IPS-15b (cell line): ENCODE results near the gene PAFAH1B2.

Experiments used
- H3K27me3 ChIP-seq: one replicate; pipeline ENCODE4 v1.6.1; 2013; ENCODE audit warnings: low read length; ENCODE audit not compliant: control insufficient read depth, insufficient read depth
- H3K36me3 ChIP-seq: one replicate; pipeline ENCODE4 v1.6.1; 2013; ENCODE audit warnings: low read length; ENCODE audit not compliant: control insufficient read depth, insufficient read depth
- H3K4me1 ChIP-seq: one replicate; pipeline ENCODE4 v1.6.1; 2013; ENCODE audit warnings: mild to moderate bottlenecking, low read length; ENCODE audit not compliant: control insufficient read depth, insufficient read depth
- H3K4me3 ChIP-seq: one replicate; pipeline ENCODE4 v1.5.1; 2013; ENCODE audit warnings: low read depth, low read length
- H3K9ac ChIP-seq: one replicate; pipeline ENCODE4 v1.6.1; 2013; ENCODE audit warnings: low read depth, mild to moderate bottlenecking, low read length
- H3K9me3 ChIP-seq: one replicate; pipeline ENCODE4 v1.6.1; 2013; ENCODE audit warnings: mild to moderate bottlenecking, low read length; ENCODE audit not compliant: control insufficient read depth, insufficient read depth

Gene PAFAH1B2

DNA sequence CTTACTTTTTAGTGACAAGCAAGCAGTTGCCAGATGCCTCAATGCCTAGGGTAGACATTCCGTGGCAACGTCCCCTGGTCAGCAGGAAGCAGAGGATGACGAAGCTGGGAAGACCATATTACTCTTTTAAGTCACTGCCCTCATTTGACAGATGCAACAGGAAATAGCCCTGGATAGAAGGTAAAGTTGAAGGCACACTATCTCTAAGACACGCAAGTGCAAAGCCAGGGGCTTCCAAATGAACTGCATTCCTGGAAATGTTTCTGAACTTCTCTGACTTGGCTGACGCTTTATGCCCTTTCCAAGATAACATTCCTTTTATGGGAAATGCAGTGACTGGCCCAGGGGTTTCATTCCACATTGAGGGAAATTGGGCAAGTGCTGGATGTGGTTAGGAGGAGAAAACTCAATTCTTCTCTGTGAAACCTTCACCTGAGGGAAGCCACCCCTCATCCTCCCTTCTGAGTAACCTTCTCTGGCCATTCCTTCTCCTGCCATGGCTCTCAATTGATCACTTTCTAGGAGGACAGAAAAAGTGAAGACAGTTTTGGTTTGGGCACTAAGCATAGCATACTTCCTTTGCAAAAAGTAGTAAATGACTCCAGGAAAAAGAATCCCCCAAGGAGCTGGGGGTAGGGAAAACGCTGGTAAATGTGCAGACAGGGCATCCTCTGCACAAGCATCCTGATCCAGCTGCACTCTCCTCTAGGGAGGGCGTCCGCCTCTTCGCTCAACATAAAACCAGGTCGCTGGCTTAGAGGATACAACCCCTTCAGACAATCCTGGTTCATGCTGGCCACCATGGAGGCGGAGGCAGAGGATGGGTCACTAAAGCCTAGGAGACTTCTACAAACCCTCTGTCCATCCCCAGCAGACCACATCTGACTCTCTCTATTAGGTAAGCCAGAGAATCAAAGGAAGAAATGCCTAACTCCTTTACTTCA is 73.3 kb downstream of the PAFAH1B2 start:
- Histone ChIP-seq H3K4me3 (no peak overlapping the region), H3K9me3 (no peaks in the 10 kb centered on the region), H3K27me3 (no peaks in the 10 kb centered on the region), H3K9ac (no peak overlapping the region), H3K36me3 (peaks cover 28% of the 10 kb centered on the region), H3K4me1 (no peaks in the 10 kb centered on the region)

GRCh38 chr11:117218133-117218915 is 74.2 kb downstream of the PAFAH1B2 start:
- H3K9ac ChIP-seq, result no peak overlapping the region
- H3K36me3 ChIP-seq, result peaks cover 23% of the 10 kb centered on the region
- H3K4me1 ChIP-seq, result no peaks in the 10 kb centered on the region
- no peaks in the 10 kb centered on the region for H3K27me3 ChIP-seq
- H3K4me3 ChIP-seq, result no peak overlapping the region
- H3K9me3 ChIP-seq, result no peaks in the 10 kb centered on the region

- Histone ChIP-seq H3K9me3 (no peaks in the 10 kb centered on the region), H3K36me3 (peaks cover 23% of the 10 kb centered on the region), H3K4me1 (no peaks in the 10 kb centered on the region), H3K27me3 (no peaks in the 10 kb centered on the region), H3K9ac (no peak overlapping the region), H3K4me3 (no peak overlapping the region)
Measured at GRCh38 chr11:117219001-117219400, 74.9 kb downstream of the PAFAH1B2 start.

- H3K27me3 ChIP-seq, result no peaks in the 10 kb centered on the region
- no peaks in the 10 kb centered on the region for H3K4me1 ChIP-seq
- H3K9ac ChIP-seq, result no peak overlapping the region
- H3K4me3 ChIP-seq, result no peak overlapping the region
- peaks cover 23% of the 10 kb centered on the region for H3K36me3 ChIP-seq
- no peaks in the 10 kb centered on the region for H3K9me3 ChIP-seq
Measured at GRCh38 chr11:117219455-117219854, 75.4 kb downstream of the PAFAH1B2 start.

DNA sequence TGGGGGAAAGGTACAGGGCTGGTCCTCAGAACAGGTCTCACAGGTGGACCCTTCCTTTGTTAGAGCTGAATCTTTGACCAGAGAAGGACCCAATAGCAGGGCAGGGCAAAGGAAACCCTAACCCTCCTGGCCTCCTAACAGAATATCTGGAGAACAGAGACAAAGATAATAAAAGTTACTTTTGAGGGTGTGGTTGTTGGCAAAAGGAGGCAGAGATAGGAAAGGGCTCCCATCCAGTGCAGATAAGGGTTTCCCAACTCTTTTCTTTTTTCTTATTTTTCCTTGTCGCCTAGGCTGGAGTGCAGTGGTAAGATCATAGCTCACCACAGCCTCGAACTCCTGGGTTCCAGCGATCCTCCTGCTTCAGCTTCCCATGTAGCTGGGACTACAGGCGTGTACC is 75.9 kb downstream of the PAFAH1B2 start:
- Histone ChIP-seq H3K4me1 (no peaks in the 10 kb centered on the region), H3K36me3 (peaks cover 23% of the 10 kb centered on the region), H3K4me3 (no peak overlapping the region), H3K27me3 (no peaks in the 10 kb centered on the region), H3K9me3 (no peaks in the 10 kb centered on the region), H3K9ac (no peak overlapping the region)

GRCh38 chr11:117220568-117220967 is 76.5 kb downstream of the PAFAH1B2 start:
- Histone ChIP-seq H3K9me3 (no peaks in the 10 kb centered on the region), H3K36me3 (peaks cover 23% of the 10 kb centered on the region), H3K27me3 (no peaks in the 10 kb centered on the region), H3K9ac (no peak overlapping the region), H3K4me3 (no peak overlapping the region), H3K4me1 (no peaks in the 10 kb centered on the region)

GRCh38 chr11:117220999-117221774 is 77.1 kb downstream of the PAFAH1B2 start:
- H3K27me3 ChIP-seq, result no peaks in the 10 kb centered on the region
- no peaks in the 10 kb centered on the region for H3K9me3 ChIP-seq
- H3K36me3 ChIP-seq, result peaks cover 18% of the 10 kb centered on the region
- H3K4me1 ChIP-seq, result no peaks in the 10 kb centered on the region
- H3K4me3 ChIP-seq, result no peak overlapping the region
- no peak overlapping the region for H3K9ac ChIP-seq

GRCh38 chr11:117221775-117222517 is 77.9 kb downstream of the PAFAH1B2 start:
- no peak overlapping the region for H3K4me3 ChIP-seq
- no peaks in the 10 kb centered on the region for H3K4me1 ChIP-seq
- no peaks in the 10 kb centered on the region for H3K9me3 ChIP-seq
- peaks cover 21% of the 10 kb centered on the region for H3K36me3 ChIP-seq
- H3K9ac ChIP-seq, result no peak overlapping the region
- no peaks in the 10 kb centered on the region for H3K27me3 ChIP-seq

DNA sequence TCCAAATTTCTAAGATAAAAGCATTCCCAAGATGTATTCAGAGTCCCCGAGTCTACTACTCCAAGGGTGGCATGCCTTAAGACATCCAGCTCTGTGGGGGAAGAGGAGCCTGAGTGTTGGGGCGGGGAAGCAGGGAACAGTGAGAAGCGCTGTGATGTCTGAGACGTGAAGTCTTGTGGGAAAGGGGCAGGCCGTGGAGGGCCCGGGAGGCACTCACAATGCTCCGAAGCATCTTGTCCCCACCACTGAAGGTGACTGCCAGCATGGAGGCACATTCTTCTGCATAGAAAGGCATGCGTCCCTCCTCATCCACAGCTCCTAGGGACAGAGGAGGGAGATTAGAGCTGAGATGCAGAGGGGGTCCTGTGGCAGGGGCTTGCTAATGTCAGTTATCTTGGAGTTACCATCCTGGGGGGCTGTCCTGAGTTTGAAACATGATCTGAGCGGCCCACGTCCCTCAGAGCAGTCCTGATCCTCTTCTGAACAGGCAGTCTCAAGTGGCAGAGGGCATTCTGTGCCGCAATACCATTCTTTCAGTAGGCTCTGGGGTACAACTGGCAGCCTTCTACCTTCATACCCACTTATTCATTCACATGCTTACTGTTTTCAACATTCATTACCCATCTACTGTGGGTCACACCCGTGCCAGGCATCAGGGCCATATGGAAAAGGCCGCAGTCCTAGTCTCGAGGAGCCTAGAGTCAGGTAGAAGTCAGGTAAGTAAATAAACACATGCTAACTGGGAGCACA is 79.1 kb downstream of the PAFAH1B2 start:
- Histone ChIP-seq H3K36me3 (peaks cover 24% of the 10 kb centered on the region), H3K9me3 (no peaks in the 10 kb centered on the region), H3K27me3 (no peaks in the 10 kb centered on the region), H3K4me1 (no peaks in the 10 kb centered on the region), H3K4me3 (no peak overlapping the region), H3K9ac (no peak overlapping the region)

- no peaks in the 10 kb centered on the region for H3K4me1 ChIP-seq
- no peaks in the 10 kb centered on the region for H3K9me3 ChIP-seq
- H3K9ac ChIP-seq, result no peak overlapping the region
- H3K4me3 ChIP-seq, result no peak overlapping the region
- H3K27me3 ChIP-seq, result no peaks in the 10 kb centered on the region
- H3K36me3 ChIP-seq, result peaks cover 19% of the 10 kb centered on the region
Measured at GRCh38 chr11:117223741-117224689, 79.9 kb downstream of the PAFAH1B2 start.
